GM12878 (cell line): Measurements from ENCODE around the gene PAPPA.

Experiments
- CHD1 ChIP-seq: IDR thresholded peaks from 2 replicates; pipeline ENCODE4 v1.6.1; 2012; ENCODE audit warnings: low read depth, low read length, improper control_type of control experiment
- EP300 ChIP-seq, 2 experiments: fragments of 150-350 bp in 1 of 2; IDR thresholded peaks; 2 replicates each; pipeline ENCODE4 v1.6.1; 2011 to 2012; ENCODE audit warnings: low read depth in 2 of 2, low read length in 2 of 2, borderline replicate concordance in 1 of 2, improper control_type of control experiment in 1 of 2, inconsistent platforms in 1 of 2; ENCODE audit not compliant: control insufficient read depth in 1 of 2
- MEF2A ChIP-seq: IDR thresholded peaks from 2 replicates; pipeline ENCODE4 v1.6.1; 2011; ENCODE audit warnings: low read depth, mild to moderate bottlenecking, low read length, moderate library complexity; ENCODE audit not compliant: insufficient read depth
- TARDBP ChIP-seq: IDR thresholded peaks from 2 replicates; pipeline ENCODE4 v1.6.1; 2016; ENCODE audit warnings: borderline replicate concordance
- ZNF24 ChIP-seq: fragments of 450-650 bp; IDR thresholded peaks from 2 replicates; pipeline ENCODE4 v1.6.1; 2017; ENCODE audit warnings: antibody characterized with exemption, mild to moderate bottlenecking
- TF ChIP-seq, protein P1 (sequence below): fragments of 450-650 bp; IDR thresholded peaks from 2 replicates; pipeline ENCODE4 v1.6.1; 2018; ENCODE audit warnings: borderline replicate concordance, mild to moderate bottlenecking; ENCODE audit not compliant: partially characterized antibody
- TF ChIP-seq, protein P2 (sequence below): IDR thresholded peaks from 2 replicates; pipeline ENCODE4 v1.6.1; 2011; ENCODE audit warnings: low read depth, low read length, improper control_type of control experiment, borderline replicate concordance
- TF ChIP-seq, protein P3 (sequence below), 3 experiments: IDR thresholded peaks in 2 of 3; conservative IDR thresholded peaks in 1 of 3; 2 replicates each; pipeline ENCODE4 v1.5.1; 2011; ENCODE audit warnings: low read depth in 3 of 3, low read length in 3 of 3, mild to moderate bottlenecking in 3 of 3, control low read depth in 2 of 3, moderate library complexity in 2 of 3, inconsistent platforms in 1 of 3, mixed read lengths in 1 of 3; ENCODE audit not compliant: control insufficient read depth in 2 of 3, insufficient read depth in 1 of 3; ENCODE audit errors: extremely low read depth in 1 of 3
- TF ChIP-seq, protein P4 (sequence below): fragments of 450-650 bp; formaldehyde crosslinking; IDR thresholded peaks from 2 replicates; pipeline ENCODE4 v1.4.0; 2022; ENCODE audit warnings: mild to moderate bottlenecking, moderate library complexity
- TF ChIP-seq, protein P5 (sequence below): IDR thresholded peaks from 2 replicates; pipeline ENCODE4 v1.6.1; 2012; ENCODE audit warnings: low read depth, low read length, improper control_type of control experiment

DNA sequence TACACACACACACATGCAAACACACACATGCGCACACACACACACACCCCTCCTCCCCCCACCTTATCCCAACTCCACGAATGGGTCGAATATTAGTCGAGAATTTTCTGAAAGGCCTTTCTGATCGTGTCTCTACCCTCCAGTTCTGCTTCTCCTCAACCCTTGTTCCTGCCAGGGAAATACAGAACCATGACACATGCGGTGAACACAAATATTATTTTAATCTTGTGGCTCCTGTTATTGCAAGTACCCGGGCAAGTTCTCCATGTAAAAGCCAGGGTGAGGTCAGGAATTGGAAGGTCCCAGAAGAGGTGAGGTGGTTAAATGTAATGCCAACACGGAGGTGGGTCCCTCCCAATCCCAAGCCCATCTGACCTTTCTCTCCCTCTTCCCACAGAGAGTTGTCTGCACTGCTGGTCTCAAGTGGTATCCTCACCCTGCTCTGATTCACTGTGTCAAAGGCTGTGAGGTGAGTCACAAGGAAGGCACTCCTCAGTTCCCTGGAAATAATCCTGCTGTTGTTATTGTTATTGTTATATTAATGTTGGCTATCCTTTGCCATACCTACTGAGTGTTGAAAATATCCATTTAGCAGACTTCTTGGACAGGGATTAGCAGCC, 223.7 kb downstream of the PAPPA start:
- TF ChIP-seq MEF2A (no peak), ZNF24 (no peak), CHD1 (no peak), TARDBP (no peak), EP300 (IDR thresholded peaks at IDR 0.05; ENCODE audit: borderline replicate concordance in 1 of 2, control insufficient read depth in 1 of 2, low read depth in 2 of 2, low read length in 2 of 2) (no peak)
- TF ChIP-seq, protein P1, sequence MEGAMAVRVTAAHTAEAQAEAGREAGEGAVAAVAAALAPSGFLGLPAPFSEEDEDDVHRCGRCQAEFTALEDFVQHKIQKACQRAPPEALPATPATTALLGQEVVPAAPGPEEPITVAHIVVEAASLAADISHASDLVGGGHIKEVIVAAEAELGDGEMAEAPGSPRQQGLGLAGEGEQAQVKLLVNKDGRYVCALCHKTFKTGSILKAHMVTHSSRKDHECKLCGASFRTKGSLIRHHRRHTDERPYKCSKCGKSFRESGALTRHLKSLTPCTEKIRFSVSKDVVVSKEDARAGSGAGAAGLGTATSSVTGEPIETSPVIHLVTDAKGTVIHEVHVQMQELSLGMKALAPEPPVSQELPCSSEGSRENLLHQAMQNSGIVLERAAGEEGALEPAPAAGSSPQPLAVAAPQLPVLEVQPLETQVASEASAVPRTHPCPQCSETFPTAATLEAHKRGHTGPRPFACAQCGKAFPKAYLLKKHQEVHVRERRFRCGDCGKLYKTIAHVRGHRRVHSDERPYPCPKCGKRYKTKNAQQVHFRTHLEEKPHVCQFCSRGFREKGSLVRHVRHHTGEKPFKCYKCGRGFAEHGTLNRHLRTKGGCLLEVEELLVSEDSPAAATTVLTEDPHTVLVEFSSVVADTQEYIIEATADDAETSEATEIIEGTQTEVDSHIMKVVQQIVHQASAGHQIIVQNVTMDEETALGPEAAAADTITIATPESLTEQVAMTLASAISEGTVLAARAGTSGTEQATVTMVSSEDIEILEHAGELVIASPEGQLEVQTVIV, result no peak
- TF ChIP-seq, protein P2, sequence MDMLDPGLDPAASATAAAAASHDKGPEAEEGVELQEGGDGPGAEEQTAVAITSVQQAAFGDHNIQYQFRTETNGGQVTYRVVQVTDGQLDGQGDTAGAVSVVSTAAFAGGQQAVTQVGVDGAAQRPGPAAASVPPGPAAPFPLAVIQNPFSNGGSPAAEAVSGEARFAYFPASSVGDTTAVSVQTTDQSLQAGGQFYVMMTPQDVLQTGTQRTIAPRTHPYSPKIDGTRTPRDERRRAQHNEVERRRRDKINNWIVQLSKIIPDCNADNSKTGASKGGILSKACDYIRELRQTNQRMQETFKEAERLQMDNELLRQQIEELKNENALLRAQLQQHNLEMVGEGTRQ, result no peak
- TF ChIP-seq, protein P3, sequence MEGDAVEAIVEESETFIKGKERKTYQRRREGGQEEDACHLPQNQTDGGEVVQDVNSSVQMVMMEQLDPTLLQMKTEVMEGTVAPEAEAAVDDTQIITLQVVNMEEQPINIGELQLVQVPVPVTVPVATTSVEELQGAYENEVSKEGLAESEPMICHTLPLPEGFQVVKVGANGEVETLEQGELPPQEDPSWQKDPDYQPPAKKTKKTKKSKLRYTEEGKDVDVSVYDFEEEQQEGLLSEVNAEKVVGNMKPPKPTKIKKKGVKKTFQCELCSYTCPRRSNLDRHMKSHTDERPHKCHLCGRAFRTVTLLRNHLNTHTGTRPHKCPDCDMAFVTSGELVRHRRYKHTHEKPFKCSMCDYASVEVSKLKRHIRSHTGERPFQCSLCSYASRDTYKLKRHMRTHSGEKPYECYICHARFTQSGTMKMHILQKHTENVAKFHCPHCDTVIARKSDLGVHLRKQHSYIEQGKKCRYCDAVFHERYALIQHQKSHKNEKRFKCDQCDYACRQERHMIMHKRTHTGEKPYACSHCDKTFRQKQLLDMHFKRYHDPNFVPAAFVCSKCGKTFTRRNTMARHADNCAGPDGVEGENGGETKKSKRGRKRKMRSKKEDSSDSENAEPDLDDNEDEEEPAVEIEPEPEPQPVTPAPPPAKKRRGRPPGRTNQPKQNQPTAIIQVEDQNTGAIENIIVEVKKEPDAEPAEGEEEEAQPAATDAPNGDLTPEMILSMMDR (IDR thresholded peaks at IDR 0.05 in 2 of 3, conservative IDR thresholded peaks at IDR 0.05 in 1 of 3; ENCODE audit: control insufficient read depth in 2 of 3, extremely low read depth in 1 of 3, insufficient read depth in 1 of 3, low read depth in 3 of 3, low read length in 3 of 3), result no peak
- TF ChIP-seq, protein P4, sequence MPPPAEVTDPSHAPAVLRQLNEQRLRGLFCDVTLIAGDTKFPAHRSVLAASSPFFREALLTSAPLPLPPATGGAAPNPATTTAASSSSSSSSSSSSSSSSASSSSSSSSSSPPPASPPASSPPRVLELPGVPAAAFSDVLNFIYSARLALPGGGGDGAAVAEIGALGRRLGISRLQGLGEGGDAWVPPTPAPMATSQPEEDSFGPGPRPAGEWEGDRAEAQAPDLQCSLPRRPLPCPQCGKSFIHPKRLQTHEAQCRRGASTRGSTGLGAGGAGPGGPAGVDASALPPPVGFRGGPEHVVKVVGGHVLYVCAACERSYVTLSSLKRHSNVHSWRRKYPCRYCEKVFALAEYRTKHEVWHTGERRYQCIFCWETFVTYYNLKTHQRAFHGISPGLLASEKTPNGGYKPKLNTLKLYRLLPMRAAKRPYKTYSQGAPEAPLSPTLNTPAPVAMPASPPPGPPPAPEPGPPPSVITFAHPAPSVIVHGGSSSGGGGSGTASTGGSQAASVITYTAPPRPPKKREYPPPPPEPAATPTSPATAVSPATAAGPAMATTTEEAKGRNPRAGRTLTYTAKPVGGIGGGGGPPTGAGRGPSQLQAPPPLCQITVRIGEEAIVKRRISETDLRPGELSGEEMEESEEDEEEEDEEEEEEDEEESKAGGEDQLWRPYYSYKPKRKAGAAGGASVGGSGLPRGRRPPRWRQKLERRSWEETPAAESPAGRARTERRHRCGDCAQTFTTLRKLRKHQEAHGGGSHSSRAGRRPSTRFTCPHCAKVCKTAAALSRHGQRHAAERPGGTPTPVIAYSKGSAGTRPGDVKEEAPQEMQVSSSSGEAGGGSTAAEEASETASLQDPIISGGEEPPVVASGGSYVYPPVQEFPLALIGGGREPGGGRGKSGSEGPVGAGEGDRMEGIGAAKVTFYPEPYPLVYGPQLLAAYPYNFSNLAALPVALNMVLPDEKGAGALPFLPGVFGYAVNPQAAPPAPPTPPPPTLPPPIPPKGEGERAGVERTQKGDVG (CRISPR knock-in tag), result no peak
- TF ChIP-seq, protein P5, sequence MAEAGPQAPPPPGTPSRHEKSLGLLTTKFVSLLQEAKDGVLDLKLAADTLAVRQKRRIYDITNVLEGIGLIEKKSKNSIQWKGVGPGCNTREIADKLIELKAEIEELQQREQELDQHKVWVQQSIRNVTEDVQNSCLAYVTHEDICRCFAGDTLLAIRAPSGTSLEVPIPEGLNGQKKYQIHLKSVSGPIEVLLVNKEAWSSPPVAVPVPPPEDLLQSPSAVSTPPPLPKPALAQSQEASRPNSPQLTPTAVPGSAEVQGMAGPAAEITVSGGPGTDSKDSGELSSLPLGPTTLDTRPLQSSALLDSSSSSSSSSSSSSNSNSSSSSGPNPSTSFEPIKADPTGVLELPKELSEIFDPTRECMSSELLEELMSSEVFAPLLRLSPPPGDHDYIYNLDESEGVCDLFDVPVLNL, result no peak
